ENCODE data around the gene KIRREL2. TPM values are rescaled to one million over a fixed set of nuclear protein-coding genes. Genes with fewer than 3 reads are reported as not detected.
"Not testable (repeated sequence)": the region's sequence is repeated elsewhere in the genome, so short reads cannot be mapped to it uniquely, and the experiment has no call there.

Gene KIRREL2
- total RNA-seq, 1 donor from 2014 or later: not detected

DNA sequence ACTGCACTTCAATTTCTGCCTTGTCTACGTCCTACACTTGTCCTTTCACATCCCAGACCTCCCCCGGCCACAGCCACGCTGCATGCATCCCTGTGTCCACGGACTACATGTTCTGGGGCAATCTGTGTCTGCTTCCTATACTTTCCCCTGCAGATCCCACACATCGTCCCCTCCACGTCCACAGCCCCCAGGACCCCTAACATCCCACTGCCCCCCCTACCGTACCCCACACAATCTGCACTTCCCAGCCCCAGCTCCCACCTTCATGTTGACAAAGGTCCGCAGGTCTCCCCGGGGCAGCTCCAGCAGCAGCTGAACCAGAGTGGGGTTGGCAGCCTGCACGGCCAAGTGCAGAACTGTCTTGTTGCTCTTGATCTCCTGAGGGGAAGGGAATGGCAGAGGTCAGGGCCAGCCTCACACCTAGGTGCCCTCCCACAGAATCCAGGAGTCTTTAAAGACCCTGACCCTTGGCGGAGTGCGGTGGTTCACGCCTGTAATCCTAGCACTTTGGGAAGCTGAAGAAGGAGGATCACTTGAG, 33.5 kb downstream of the KIRREL2 start:
- no peak for DNase-seq (ENCODE audit: low spot score)
- intact Hi-C loops (cut with DNase I): no loop called here

DNA sequence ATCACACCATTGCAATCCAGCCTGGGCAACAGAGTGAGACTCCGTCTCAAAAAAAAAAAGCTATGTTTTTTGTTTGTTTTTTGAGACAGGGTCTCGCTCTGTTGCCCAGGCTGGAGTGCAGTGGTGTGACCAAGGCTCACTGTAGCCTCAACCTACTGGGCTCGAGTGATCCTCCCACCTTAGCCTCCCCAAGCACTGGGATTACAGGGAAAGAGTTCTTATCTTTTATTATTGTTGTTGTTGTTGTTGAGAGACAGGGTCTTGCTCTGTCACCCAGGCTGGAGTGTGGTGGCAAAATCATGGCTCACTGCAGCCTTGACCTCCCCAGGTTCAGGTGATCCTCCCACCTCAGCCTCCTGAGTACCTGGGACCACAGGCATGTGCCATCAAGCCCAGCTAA, 35.1 kb downstream of the KIRREL2 start:
- intact Hi-C loops (cut with DNase I); DNase-seq (ENCODE audit: low spot score): not testable (repeated sequence)

DNA sequence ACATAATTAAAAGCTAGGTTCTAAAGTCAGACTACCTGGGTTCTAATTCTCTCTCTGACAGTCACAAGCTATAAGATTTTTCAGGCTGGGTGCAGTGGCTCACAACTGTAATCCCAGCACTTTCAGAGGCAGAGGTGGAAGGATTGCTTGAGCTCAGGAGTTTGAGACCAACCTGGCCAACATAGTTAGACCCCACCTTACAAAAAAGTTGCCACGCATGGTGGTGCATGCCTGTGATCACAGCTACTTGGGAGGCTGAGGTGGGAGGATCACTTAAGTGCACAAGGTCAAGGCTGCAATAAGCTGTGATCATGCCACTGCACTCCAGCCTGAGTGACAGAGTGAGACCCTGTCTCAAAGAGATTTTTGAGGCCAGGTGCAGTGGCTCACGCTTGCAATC, 37.6 kb downstream of the KIRREL2 start:
- DNase-seq (ENCODE audit: low spot score): no peak
- intact Hi-C loops (cut with DNase I): no loop called here

DNA sequence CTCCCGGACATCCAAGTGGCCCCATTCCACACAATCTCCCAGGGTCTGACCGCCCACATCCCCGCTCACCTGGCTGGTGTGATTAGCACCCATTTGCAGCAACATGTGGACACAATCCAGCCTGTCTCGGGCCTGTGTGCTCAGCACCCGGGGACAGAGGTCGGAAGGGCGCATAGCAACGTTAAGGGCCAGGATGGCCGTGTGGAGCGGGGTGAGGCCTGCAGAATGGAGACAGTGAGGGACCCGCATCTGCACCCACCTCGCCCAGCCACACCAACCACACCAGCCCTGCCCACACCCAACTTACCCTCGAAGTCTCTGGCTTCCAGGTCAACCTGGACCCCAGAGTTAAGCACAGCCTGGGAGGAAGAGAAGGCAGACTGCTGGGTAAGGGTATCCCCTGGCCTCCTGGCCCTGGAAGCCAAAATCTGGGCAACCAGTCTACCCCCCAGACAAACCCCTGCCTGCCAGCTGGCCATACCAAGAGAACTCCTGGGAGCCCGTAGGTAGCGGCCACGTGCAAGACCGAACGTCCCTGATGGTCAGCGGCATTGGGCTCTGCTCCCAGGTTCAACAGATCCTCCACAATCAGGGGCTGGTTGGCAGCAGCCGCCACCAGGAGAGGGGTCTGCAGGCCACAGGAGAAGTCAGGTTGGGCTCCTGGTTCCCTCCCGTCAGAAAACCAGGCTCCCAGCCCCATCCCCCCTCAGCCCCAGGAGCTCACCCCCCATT, 39.4 kb downstream of the KIRREL2 start:
- intact Hi-C loops (cut with DNase I): no loop called here
- no peak for DNase-seq (ENCODE audit: low spot score)

DNA sequence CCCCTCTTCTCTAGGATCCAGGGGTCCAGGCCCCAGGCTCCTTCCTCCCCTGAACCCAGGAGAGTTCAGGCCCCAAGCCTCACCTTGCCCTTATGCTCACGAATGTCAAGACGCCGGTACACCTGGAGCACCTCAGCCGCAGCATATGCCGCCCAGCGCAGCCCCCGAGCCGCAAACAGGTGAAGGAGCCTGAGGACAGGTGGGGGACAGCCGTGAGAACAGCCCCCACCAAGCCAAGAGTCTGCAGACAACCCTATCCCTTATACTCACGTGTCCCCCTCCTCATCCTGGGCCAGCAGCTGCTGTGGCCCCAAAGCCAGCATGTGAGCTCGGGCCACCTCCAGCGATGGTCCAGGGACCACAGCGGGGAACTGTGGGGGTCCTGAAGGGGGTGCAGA, 39.9 kb downstream of the KIRREL2 start:
- DNase-seq (ENCODE audit: low spot score): no peak
- intact Hi-C loops (cut with DNase I): no loop called here

DNA sequence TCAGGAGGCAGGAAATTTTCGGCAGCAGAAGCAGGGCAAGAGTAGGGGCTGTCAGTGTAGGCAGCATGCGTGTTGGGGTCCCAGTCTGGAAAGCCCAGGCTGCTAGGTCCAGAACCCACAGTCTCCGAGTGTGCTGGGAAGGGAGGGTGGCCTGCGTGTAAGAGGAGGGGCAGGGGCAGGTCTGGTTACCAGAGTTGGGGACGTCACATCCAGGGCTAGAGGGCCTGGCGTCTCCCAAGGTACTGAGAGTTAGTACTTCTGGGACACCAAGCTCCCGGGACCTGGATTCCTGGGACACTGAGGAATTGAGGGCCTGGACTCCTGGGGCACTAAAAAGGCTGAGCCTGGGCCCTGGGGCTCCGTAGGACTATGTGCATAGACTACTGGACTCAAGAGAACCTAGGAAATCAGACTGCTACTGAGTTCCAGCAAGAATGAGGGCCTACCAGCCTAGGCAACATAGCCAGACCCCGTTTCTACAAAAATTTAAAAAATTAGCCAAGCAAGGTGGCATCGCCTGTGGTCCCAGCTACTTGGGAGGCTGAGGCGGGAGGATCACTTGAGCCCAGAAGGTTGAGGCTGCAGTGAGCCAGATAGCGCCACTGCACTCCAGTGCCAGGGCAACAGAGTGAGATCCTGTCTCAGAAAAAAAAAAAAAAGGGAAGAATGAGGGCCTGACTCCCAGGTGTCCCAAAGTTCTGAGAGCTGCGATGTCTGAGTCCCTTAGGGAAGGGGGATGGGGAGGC, 41.2 kb downstream of the KIRREL2 start:
- no peak for DNase-seq (ENCODE audit: low spot score)
- intact Hi-C loops (cut with DNase I): loop anchor here (2.0 kb wide), 1 partner anchor 33 kb away; no protein-coding TSS in a partner anchor

DNA sequence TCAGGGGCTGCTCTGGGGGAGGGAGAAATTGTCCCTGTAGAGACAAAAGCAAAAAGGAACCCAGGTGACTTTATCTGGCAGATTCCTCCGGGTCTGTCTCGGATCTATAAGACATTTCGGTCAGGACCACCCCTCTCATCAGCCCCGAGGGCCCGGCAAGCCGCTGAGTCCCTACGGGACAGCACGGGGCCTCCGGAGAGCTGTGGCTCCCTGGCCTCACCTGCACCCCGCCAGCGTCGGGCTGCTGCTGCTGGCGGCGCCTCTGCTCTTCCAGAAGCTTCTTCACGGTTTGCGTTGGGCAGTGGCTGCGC, 41.7 kb downstream of the KIRREL2 start:
- no peak for DNase-seq (ENCODE audit: low spot score)
- intact Hi-C loops (cut with DNase I): loop anchor here (2.0 kb wide), 1 partner anchor 32 kb away; no protein-coding TSS in a partner anchor

DNA sequence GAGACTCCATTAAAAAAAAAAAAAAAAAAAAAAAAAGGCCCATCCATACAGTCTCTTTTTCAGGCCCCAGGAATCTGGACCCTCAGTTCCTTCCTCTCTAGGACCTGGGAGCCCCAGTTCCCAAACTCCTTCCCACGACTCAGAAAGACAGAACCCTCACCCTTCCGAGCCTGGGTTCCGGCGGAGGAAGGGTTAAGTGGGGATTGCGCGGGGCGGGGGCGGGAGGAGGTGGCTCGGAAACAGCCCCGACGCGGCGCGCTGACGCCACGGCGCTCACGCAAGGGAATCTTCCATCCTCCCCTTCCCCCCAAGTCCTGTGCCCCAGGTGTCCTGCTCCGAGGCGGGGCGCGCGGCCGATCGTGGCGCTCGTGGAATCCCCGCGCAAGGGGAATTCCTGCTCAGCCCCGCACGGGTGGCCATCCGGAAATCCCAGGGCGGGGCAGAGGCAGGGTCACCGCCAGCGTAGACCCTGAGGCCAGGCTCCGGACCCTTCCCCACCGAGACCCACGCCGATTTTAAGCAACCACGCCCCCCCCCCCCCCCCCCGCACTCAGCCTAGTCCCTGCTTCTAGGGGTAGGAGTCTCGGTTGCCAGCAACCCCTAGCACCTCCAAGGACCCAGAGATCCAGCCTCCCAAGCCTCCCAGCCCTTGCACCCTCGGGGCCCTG, 43.0 kb downstream of the KIRREL2 start:
- DNase-seq (ENCODE audit: low spot score): peak; percentile 93
- intact Hi-C loops (cut with DNase I): loop anchor here (2.0 kb wide), 1 partner anchor 31 kb away; no protein-coding TSS in a partner anchor

DNA sequence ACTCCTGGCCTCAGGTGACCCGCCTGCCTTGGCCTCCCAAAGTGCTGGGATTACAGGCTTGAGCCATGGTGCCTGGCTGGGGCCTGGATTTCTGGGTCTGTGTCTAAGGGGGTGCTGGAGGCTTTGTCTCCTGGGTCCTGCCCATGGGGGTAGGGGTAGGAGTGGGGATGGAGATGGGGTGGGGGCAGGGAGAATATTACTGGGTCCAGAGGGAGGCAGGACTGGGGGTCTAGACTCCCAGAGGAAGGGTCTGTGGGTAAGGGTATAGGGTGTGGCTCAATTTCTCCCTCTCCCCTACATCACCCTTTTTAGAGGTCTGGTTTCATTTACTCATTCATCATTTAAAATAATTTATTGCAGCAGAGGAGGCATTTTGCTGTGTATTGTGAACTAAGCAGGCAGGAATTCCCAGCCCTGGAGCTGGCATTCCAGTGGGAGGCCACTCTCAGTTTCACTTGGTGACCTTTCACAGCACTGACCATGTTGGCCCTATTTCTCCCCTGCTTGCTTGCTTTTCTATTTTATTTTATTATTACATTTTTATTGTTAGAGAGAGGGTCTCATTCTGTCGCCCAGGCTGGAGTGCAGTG, 44.4 kb downstream of the KIRREL2 start:
- intact Hi-C loops (cut with DNase I): no loop called here
- DNase-seq (ENCODE audit: low spot score): no peak

DNA sequence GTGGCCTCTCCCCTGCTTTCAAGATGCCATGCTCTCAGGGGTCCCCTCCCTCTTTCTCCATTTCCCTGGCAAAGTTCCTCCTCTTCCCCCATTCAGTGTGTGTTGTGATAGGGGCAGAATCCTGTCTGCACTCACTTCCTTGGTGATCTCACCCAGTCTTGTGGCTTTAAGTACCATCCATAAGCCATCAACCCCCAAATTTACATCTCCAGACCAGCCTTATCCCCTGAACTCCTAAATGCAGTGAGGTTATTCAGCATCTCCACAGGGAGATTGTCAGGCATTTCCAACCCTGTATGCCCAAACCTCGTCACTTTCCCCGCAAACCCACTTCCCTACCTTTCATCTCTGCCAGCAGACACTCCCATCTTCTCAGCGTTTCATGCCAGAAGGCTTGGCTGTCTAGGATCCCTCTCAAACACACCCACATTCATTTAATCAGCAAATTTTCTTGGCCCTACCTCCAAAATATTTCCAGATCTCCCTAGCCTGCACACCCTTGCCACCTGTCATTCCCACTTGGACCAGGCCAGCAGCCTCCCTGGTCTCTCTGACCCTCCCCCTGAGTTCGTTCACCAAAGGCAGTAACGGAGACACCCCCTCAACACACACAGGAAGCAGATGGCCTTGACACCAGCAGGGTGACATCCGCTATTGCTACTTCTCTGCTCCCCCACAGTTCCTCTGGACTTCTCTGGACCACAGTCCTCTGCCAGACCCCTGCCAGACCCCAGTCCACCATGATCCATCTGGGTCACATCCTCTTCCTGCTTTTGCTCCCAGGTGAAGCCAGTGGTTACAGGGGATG, 45.3 kb downstream of the KIRREL2 start, which contains the start of gene HCST:
TSS of gene HCST (plus strand) at position 676 of the 808 bp plus-strand sequence. CDS start at position 741, 65 bp downstream.
- intact Hi-C loops (cut with DNase I): no loop called here
- no peak for DNase-seq (ENCODE audit: low spot score)

DNA sequence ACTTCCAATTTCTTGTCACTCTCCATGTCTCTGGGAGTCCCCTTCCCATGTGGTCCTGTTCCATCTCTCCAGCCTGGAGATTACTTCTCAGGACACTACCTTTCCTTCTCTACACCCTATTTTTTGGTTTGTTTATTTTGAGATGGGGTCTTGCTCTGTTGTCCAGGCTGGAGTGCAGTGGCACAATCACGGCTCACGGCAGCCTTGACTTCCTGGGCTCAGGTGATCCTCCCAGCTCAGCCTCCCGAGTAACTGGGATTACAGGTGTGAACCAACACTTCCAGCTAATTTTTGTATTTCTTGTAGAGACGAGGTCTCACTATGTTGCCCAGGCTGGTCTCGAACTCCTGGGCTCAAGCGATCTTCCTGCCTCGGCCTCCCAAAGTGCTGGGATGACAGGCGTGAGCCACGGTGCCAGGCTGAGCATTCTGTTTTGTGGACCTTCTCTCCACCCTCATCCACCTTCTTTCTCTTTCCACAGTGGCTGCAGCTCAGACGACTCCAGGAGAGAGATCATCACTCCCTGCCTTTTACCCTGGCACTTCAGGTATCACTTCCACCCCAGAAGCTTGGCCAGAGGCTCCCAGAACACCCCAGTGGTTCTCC, 46.3 kb downstream of the KIRREL2 start:
- intact Hi-C loops (cut with DNase I): no loop called here
- no peak for DNase-seq (ENCODE audit: low spot score)

DNA sequence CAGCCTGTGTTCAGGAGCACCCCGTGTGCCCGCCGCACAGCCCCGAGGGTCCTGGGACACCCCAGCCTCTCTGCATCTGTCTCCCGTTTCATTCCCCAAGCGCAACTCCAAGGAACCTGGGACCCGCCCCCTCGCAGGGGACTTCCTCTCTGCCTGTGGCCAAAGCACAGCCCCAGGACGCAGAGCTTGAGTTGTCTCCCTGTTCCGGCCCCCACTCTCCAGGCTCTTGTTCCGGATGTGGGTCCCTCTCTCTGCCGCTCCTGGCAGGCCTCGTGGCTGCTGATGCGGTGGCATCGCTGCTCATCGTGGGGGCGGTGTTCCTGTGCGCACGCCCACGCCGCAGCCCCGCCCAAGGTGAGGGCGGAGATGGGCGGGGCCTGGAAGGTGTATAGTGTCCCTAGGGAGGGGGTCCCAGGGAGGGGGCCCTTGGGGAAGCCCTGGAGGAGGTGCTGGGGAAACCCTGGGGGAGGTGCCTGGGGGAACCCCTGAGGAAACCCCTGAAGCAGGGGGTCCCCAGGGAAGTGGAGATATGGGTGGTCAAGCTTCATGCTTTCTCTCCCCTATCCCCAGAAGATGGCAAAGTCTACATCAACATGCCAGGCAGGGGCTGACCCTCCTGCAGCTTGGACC, 47.0 kb downstream of the KIRREL2 start:
- intact Hi-C loops (cut with DNase I): no loop called here
- DNase-seq (ENCODE audit: low spot score): peak; percentile 90

DNA sequence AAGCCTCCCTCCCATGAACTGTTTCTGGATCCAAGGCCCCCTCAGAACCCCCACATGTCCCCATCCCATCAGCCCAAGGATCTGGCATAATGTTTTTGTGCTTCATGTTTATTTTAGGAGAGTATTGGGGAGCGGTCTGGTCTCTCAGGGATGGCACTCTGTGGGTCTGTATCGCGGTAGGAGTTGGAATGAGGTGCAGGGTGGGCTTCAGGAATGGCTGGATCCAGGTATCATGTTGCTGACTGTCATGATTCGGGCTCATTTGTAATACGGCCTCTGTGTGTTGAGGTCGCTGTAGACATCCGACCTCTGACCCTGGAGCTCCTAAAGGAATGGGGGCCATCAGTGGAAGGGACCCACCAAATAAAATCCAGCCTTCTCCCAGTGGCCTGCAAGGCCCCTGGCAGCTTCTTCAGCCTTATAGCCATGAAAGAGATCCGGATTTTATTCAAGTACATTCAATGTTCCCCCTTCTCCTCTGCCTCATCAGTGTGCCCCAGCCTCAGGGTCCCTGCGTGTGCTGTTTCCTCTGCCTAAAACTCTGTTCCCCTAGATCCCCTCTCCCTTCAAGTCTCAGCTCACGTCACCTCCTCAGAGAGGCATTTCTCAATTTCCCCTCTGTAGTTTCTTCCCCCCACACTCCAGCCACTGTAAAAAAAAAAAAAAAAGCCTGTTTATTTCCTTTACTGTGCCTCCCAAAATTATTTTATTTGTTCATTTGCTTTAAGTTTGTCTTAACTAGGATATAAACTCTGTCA, 47.8 kb downstream of the KIRREL2 start:
- no peak for DNase-seq (ENCODE audit: low spot score)
- intact Hi-C loops (cut with DNase I): no loop called here

DNA sequence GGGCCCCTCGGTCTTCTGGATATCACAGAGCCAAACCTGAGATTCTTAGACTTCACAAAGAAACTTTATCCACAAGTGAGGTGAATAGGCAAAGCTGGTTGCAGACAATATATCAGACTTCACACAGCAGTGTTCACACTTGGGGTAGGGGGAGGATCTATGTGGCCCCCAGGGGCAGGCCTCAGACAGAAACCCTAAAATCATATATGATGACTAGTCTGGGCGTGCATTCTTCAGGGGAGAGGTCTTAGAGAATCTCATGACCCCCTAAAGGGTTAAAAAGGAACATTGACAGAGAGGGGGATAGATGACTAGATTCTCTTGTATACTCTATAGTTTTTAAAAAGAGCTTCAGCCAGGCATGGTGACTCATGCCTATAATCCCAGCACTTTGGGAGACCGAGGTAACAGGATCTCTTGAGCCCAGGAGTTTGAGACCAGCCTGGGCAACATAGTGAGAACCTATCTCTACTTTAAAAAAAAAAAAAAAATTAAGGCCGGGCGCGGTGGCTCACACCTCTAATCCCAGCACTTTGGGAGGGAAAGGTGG, 48.5 kb downstream of the KIRREL2 start:
- intact Hi-C loops (cut with DNase I): no loop called here
- DNase-seq (ENCODE audit: low spot score): no peak

DNA sequence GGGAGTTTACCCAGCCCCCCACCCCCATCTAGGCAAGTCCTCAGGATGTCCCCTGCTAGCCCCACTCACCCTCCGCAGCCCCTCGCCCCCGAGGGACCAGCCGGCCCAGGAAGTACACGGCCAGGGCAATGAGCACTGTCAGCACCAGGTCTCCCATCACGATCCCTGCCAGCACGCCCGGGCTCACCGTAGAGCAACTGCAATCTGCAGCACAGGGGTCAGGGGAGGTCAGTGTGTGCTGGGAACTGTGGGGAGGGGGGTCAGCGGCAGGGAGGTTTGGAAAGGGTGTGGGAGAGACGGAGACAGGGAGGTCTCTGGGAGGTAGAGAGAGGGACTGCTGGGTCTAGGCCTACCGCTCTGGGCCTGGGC, 50.6 kb downstream of the KIRREL2 start:
- intact Hi-C loops (cut with DNase I): no loop called here
- no peak for DNase-seq (ENCODE audit: low spot score)

DNA sequence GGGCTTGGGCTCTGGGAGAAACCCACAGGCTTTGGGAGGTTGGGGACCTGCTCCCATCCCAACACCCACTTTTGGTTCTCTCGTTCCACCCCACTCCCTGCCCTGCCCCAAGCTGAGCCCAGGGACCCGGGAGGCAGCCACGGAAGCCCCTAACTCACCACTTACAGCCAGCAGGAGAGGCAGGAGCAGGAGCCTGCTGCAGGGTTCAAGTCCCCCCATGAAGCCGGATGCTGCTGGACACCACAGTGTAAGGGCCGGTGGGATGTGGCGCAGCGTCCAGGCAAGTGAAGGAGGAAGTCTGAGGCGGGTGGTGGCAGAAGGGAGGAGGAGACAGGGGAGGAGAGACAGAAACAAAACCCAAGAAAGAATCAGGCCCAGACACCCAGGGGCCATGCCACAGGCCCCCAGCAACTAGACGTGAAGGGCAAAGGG, 51.3 kb downstream of the KIRREL2 start, which contains the start of gene TYROBP:
TSS of gene TYROBP (minus strand) at position 286 of the 432 bp plus-strand sequence. CDS start at position 219, 67 bp downstream.
- intact Hi-C loops (cut with DNase I): no loop called here
- peak; percentile 84 for DNase-seq (ENCODE audit: low spot score)

Data from cardiac septum (tissue), 1 donor.